ENCODE results near the gene PPIB. TPM values are rescaled to one million over a fixed set of nuclear protein-coding genes. Genes with fewer than 3 reads are reported as not detected.

The PPIB gene
- total and polyA plus RNA-seq, 9 of the 15 experiments (the other 6 are each of a cell fraction or from before 2014, with no cell fraction given): 306 to 746 (median 439) TPM

- TF ChIP-seq, protein P1, sequence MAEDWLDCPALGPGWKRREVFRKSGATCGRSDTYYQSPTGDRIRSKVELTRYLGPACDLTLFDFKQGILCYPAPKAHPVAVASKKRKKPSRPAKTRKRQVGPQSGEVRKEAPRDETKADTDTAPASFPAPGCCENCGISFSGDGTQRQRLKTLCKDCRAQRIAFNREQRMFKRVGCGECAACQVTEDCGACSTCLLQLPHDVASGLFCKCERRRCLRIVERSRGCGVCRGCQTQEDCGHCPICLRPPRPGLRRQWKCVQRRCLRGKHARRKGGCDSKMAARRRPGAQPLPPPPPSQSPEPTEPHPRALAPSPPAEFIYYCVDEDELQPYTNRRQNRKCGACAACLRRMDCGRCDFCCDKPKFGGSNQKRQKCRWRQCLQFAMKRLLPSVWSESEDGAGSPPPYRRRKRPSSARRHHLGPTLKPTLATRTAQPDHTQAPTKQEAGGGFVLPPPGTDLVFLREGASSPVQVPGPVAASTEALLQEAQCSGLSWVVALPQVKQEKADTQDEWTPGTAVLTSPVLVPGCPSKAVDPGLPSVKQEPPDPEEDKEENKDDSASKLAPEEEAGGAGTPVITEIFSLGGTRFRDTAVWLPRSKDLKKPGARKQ (CRISPR knock-in tag; IDR thresholded peaks at IDR 0.05): no peak
- peak; percentile 91 for TF ChIP-seq DPF2 (IDR thresholded peaks at IDR 0.05)
- peak; percentile 24; the same call in 1 of the 2 replicates for TF ChIP-seq PML (IDR thresholded peaks at IDR 0.05; ENCODE audit: low read length)
- 0 out of 2 replicates have a peak, but pooled peaks have one; percentile 20 for TF ChIP-seq RB1 (IDR thresholded peaks at IDR 0.05; ENCODE audit: low read depth)
- peak in 1 of 2 experiments; percentile 11; a peak in 1 of 4 replicates for TF ChIP-seq MAZ (CRISPR knock-in tag; conservative IDR thresholded peaks at IDR 0.05 in 1 of 2, IDR thresholded peaks at IDR 0.05 in 1 of 2)
- peak; percentile 49 for TF ChIP-seq RBFOX2 (IDR thresholded peaks at IDR 0.05; ENCODE audit: low read depth, low read length)
- TF ChIP-seq SMARCA4 (IDR thresholded peaks at IDR 0.05): peak; percentile 83
- TF ChIP-seq CCNT2 (IDR thresholded peaks at IDR 0.05; ENCODE audit: borderline replicate concordance, extremely low read depth, insufficient read length, low read depth, low read length): peak; percentile 36
- TF ChIP-seq TAF15 (IDR thresholded peaks at IDR 0.05; ENCODE audit: low read depth, low read length): no peak
- TF ChIP-seq ARID1B (IDR thresholded peaks at IDR 0.05): peak; percentile 85
- 0 out of 2 replicates have a peak, but pooled peaks have one; percentile 20 for TF ChIP-seq TOE1 (IDR thresholded peaks at IDR 0.05; ENCODE audit: borderline replicate concordance)
- TF ChIP-seq TOE1 (CRISPR knock-in tag; IDR thresholded peaks at IDR 0.05; ENCODE audit: borderline replicate concordance, low read depth): no peak
- TF ChIP-seq JUN (IDR thresholded peaks at IDR 0.05; ENCODE audit: borderline replicate concordance, low read depth, low read length): no peak
- TF ChIP-seq JUN (CRISPR knock-in tag; IDR thresholded peaks at IDR 0.05; ENCODE audit: borderline replicate concordance): no peak
- peak; percentile 59 for TF ChIP-seq MEIS2 (IDR thresholded peaks at IDR 0.05; ENCODE audit: partially characterized antibody)
- TF ChIP-seq BRD4 (IDR thresholded peaks at IDR 0.05): no peak
- TF ChIP-seq TRIM28 (IDR thresholded peaks at IDR 0.05): 0 out of 2 replicates have a peak, but pooled peaks have one; percentile 33
- TF ChIP-seq EP300 (IDR thresholded peaks at IDR 0.05; ENCODE audit: low read length): peak; percentile 58; the same call in 1 of the 2 replicates
- no peak for TF ChIP-seq NR4A1 (CRISPR knock-in tag; IDR thresholded peaks at IDR 0.05)
- no peak for TF ChIP-seq NR4A1 (tag; IDR thresholded peaks at IDR 0.05)
- TF ChIP-seq FOXJ2 (tag; IDR thresholded peaks at IDR 0.05): no peak
- TF ChIP-seq ELK3 (CRISPR knock-in tag; IDR thresholded peaks at IDR 0.05): no peak
- TF ChIP-seq GTF2E2 (tag; IDR thresholded peaks at IDR 0.05): no peak
- TF ChIP-seq NEUROD1 (IDR thresholded peaks at IDR 0.05; ENCODE audit: borderline replicate concordance, low read depth, low read length, partially characterized antibody): peak; percentile 62
- peak; percentile 72 for TF ChIP-seq NCOR1 (IDR thresholded peaks at IDR 0.05)
- TF ChIP-seq OTX1 (CRISPR knock-in tag; IDR thresholded peaks at IDR 0.05): no peak
- 0 out of 2 replicates have a peak, but pooled peaks have one; percentile 16 for TF ChIP-seq ZNF24 (IDR thresholded peaks at IDR 0.05)
- no peak for TF ChIP-seq POLR2B (IDR thresholded peaks at IDR 0.05; ENCODE audit: low read depth, partially characterized antibody)
Measured at GRCh38 chr15:64146885-64147681, 15.7 kb downstream of the PPIB start (continued).

Measured in K562 (cell line).